Lower leg skin (tissue), 4 donors: ENCODE measurements around the gene RER1. TPM values are rescaled to one million over a fixed set of nuclear protein-coding genes. Genes with fewer than 3 reads are reported as not detected.

Experiments used
- DNase-seq, 2 donors: peaks; one replicate each; pipeline ENCODE4 v3.0.0-alpha.2; 2019; ENCODE audit warnings: low spot score in 2 of 2
- H3K4me3 ChIP-seq: fragments of 200-600 bp; sonication (generic); 2 replicates; pipeline ENCODE4 v1.5.1; 2017; ENCODE audit warnings: mild to moderate bottlenecking, low read depth; ENCODE audit not compliant: poor library complexity, severe bottlenecking
- CTCF ChIP-seq, 3 donors: fragments of 450-650 bp; IDR thresholded peaks; one replicate each; pipeline ENCODE4 v1.5.1; 2016; ENCODE audit warnings: antibody characterized with exemption in 3 of 3, mild to moderate bottlenecking in 3 of 3, moderate library complexity in 2 of 3
- POLR2A ChIP-seq, 2 donors: fragments of 450-650 bp; IDR thresholded peaks; one replicate each; pipeline ENCODE4 v1.6.1; 2016 to 2017; ENCODE audit warnings: antibody characterized with exemption in 2 of 2, mild to moderate bottlenecking in 1 of 2, moderate library complexity in 1 of 2
- WGBS, 2 donors: methylation state at CpG; one replicate each; pipeline ENCODE4 v1.1.5; 2018; 5-methylcytosine and 5-hydroxymethylcytosine counted together
- intact Hi-C: fragments of 100-400 bp; cut with DNase I; formaldehyde crosslinking; loops from one replicate; pipeline ENCODE4 v1.15.0; 2023; ENCODE audit warnings: low total_unique reads
- total RNA-seq, 4 donors: library from RNA; depleted of rRNA; stranded (reverse); fragments of >200 nt; gene quantifications; one replicate each; pipeline ENCODE4 v1.1.0, GENCODE V29; 2016

RER1 gene
- total RNA-seq, 4 donors from 2014 or later: 67.4 to 114 (median 70.7) TPM

DNA sequence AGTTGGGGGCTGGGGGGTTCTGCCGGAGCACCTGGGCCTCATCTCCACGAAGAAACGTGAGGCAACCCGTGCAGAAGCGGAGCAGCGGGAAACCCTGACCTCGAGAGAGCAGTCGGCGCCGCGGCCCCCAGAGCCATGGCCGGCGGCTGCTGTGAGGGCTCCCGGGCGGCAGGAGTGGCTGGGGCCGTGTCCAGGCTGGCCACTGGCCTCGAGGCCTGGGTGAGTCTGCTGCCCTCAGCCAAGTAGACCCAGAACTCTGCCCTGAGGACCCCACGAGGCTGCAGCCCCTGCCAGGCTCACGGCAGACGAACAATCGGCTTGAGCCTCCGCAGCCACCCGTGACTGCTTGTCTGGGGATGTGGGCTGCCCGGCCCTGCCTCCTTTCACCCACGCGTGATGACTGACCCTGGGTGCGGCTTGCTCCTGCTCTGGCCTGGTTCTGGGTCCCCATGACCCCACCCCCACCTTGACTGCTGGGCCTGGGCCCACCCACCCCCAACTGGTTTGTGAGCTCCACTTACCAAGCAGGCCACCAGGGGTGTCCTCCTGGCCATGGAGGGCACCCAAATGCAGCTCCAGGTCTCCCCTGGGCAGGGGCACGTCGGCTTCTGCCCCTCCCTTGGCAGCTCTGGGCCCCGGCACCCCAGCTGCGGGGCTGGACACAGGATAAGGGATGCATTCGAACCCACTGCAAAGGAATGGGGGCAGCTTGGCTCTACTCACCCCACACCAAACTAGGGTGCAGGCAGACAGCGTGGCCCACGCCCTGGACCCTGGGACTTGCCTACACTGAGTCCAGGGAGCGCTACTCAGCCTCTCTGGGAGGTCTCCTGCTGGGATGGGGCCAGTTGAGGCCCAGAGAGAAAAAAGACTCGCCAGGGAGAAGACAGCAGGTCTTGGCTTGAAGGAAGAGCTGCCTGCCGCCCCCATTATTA is 34.5 kb upstream of the RER1 start:
- peak in 1 of 2 donors; percentile 68 for DNase-seq
- no peak overlapping the region for H3K4me3 ChIP-seq
- WGBS, 2 donors: 85 to 87% methylated on average over 17 to 36 of the region's 37 CpGs
- TF ChIP-seq CTCF (IDR thresholded peaks at IDR 0.05) (no peak), POLR2A (IDR thresholded peaks at IDR 0.05) (no peak)
- intact Hi-C loops: no loop called here

- intact Hi-C loops: no loop called here
- 88 to 93% methylated on average over 11 of the region's 13 CpGs for WGBS, 2 donors
- DNase-seq: peak in 1 of 2 donors; percentile 58
- no peak overlapping the region for H3K4me3 ChIP-seq
- TF ChIP-seq POLR2A (IDR thresholded peaks at IDR 0.05): no peak
- TF ChIP-seq CTCF (IDR thresholded peaks at IDR 0.05): no peak
Measured at GRCh38 chr1:2358072-2358471, 33.6 kb upstream of the RER1 start.

- TF ChIP-seq CTCF (IDR thresholded peaks at IDR 0.05) (no peak), POLR2A (IDR thresholded peaks at IDR 0.05) (no peak)
- 82% methylated on average over 20 to 21 of the region's 24 CpGs for WGBS, 2 donors
- H3K4me3 ChIP-seq: no peak overlapping the region
- intact Hi-C loops: no loop called here
- peak in 1 of 2 donors; percentile 72 for DNase-seq
Measured at GRCh38 chr1:2358651-2359640, 32.7 kb upstream of the RER1 start.

DNA sequence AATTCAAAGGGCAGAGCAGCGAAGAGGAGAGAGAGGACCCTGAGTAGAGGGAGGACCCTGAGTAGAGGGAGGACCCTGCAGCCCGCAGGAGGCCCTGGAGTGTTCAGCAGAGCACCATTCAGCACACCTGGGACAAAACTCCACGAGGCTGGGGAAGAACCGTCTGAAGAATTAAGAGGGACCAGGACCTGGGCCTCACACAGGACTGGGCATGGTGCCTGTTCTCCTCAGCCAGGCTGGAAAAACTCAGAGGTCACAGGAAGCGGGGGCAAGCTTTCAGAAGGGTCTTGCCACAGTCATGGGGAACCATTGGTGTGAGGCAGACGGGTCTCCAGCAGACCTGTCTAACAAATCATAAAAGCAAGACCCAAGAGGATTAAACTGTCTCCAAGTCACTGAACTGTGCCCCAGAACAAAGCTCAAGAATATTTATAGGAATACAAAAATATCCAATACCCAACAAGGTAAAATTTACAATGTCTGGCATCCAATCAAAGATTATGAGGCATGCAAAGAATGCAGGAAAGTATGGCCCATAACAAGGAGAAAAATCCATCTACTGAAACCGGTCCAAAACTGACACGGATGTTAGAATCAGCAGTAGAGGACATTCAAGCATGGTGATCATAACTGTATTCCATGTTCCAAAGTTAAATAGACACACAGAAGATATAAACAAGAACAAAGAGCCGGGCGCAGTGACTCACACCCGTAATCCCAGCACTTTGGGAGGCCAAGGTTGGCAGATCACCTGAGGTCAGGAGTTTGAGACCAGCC is 30.9 kb upstream of the RER1 start:
- TF ChIP-seq POLR2A (IDR thresholded peaks at IDR 0.05) (no peak), CTCF (IDR thresholded peaks at IDR 0.05) (no peak)
- WGBS, 2 donors: 77 to 82% methylated on average over 11 of the region's 11 CpGs
- no peak overlapping the region for H3K4me3 ChIP-seq
- DNase-seq: no peak
- intact Hi-C loops: no loop called here

DNA sequence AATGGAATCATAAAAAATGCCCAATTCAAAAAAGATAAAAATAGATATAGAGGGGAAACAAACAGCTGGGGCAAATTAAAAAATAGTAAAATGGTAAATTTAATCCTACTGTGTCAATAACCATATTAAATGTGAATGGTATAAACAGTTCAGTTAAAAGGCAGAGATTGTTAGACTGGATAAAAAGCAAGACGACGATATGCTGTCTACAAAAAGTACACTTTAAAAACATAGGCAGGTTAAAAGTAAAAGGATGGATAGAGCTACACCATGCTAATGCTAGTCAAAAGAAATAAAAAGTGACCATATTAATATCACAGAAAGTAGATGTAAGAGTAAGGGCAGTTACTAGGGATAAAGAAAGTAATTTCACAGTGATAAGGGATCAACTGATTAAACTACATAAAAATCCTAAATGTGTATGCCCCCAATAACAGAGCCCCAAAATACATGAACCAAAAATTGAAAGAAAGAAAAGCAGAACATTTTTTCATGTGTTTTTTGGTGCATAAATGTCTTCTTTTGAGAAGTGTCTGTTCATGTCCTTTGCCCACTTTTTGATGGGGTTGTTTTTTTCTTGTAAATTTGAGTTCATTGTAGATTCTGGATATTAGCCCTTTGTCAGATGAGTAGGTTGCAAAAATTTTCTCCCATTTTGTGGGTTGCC is 27.7 kb upstream of the RER1 start:
- no peak for DNase-seq
- intact Hi-C loops: no loop called here
- TF ChIP-seq CTCF (IDR thresholded peaks at IDR 0.05): no peak
- no peak for TF ChIP-seq POLR2A (IDR thresholded peaks at IDR 0.05)
- 95 to 96% methylated on average over 2 of the region's 2 CpGs for WGBS, 2 donors
- no peak overlapping the region for H3K4me3 ChIP-seq
